GM20000 (cell line): ENCODE data around the gene LATS1.

ENCODE experiments used
- DNase-seq: peaks from one replicate; pipeline ENCODE4 v3.0.0; 2012; ENCODE audit warnings: low spot score
- TF ChIP-seq, protein P1 (sequence below): IDR thresholded peaks from 2 replicates; pipeline ENCODE4 v1.5.1; 2012; ENCODE audit warnings: mild to moderate bottlenecking, control low read depth; ENCODE audit errors: extremely low read depth, missing control alignments

The LATS1 gene

DNA sequence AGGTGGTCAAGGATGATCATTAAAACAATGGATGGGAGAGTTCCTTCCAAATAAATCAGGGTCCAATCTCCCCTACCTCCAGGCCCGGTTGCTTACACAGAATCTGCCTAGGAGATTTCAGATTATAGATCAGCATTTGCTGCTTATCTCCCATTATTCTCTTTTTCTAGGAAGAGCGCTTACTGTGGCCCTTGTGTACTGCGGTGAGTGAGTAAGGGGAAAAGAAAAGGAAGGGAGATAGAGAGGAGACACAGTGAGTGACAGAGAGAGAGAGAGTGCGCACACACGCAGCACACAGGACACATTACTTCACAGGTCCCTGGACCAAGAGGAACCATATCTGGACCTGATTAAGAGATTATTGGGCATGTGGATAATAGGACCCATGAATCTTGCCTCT, 6.2 kb downstream of the LATS1 start:
- DNase-seq: no peak
- TF ChIP-seq, protein P1, sequence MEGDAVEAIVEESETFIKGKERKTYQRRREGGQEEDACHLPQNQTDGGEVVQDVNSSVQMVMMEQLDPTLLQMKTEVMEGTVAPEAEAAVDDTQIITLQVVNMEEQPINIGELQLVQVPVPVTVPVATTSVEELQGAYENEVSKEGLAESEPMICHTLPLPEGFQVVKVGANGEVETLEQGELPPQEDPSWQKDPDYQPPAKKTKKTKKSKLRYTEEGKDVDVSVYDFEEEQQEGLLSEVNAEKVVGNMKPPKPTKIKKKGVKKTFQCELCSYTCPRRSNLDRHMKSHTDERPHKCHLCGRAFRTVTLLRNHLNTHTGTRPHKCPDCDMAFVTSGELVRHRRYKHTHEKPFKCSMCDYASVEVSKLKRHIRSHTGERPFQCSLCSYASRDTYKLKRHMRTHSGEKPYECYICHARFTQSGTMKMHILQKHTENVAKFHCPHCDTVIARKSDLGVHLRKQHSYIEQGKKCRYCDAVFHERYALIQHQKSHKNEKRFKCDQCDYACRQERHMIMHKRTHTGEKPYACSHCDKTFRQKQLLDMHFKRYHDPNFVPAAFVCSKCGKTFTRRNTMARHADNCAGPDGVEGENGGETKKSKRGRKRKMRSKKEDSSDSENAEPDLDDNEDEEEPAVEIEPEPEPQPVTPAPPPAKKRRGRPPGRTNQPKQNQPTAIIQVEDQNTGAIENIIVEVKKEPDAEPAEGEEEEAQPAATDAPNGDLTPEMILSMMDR: no peak

DNA sequence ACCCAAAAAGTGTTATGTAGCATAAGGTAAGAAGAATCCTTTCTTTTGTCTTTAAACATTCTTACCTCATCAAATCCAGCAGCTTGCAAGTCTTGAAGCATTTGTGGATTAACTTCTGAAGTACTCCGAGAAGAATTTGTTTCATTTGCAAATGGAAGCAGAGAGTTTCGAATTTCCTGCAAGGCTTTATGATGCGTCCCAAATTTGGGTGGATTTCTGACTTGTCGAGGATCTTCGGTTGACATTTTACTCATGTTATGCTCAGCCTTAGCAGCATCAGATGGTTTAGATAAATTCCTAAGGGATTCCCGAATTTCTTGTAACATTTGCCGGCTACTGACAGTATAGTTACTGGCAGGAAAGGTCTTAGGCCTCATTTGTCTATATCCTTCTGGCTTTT, 16.2 kb downstream of the LATS1 start:
- TF ChIP-seq, protein P1: no peak
- no peak for DNase-seq

DNA sequence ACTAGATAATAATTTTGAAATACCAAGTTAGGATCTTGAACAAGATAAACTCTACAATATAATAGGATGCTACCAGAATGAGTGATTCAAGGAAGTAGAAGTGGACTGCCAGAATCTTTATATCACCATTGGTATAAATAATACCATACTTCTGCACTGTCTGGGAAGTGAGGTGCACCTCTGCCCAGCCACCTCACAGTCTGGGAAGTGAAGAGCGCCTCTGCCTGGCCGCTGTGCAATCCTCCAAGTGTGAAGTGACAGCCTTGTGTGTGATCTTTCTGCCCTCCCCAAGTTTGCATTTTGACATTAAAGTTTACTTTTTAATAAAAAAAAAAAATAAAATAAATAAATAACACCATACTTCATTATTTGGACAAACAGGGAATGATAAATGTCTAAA, 18.8 kb downstream of the LATS1 start:
- TF ChIP-seq, protein P1: no peak
- DNase-seq: no peak

DNA sequence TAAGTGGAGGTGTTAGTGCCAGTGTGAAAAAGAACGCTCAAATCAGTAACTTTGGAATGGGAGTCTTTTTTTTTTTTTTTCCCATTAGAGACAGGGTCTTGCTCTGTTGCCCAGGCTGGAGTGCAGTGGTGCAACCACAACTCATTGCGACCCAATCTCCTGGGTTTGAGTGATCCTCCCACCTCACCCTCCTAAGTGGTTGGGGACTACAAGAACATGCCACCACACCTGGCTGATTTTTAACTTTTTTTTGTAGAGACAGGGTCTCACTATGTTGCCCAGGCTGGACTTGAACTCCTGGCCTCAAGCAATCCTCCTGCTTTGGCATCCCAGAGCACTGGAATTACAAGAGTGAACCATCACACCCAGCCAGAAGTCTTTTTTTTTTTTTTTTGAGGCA, 19.7 kb downstream of the LATS1 start:
- TF ChIP-seq, protein P1: no peak
- DNase-seq: no peak

DNA sequence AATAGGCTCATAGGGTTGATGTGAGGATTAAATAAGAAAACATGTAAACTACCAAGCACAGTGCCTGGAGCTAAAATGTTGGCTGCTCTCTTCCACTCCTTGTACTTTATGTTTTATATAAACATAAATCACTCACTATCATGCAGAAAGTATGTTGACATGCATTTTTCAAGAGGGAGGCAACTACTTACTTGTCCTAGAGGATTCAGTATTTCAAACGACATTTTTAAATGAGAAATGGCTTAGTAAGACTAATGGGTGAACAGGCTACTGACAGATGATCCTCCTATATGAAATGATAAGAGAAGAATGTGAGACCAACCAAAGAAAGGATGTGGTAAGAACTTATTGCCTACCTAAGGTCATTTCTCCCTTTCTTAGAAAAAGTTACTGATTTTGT, 21.0 kb downstream of the LATS1 start:
- TF ChIP-seq, protein P1: no peak
- DNase-seq: no peak

DNA sequence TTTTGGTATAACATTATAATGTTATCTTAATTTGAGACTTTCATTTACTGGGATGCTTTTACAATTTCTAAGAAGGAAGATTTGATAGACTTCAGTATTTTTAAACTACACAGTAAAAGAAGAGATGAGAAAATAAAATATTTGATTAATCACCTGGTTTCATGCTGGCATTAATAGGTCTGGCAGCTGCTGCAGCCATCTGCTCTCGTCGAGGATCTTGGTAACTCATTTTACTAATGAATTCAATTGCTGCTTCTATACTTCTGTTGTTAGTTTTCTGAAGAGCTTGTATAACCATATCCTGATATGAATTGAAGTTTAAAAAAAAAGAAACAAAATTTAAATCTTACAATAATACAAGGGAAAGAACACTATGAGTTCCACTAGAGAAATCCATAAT, 23.0 kb downstream of the LATS1 start:
- TF ChIP-seq, protein P1: no peak
- DNase-seq: no peak

DNA sequence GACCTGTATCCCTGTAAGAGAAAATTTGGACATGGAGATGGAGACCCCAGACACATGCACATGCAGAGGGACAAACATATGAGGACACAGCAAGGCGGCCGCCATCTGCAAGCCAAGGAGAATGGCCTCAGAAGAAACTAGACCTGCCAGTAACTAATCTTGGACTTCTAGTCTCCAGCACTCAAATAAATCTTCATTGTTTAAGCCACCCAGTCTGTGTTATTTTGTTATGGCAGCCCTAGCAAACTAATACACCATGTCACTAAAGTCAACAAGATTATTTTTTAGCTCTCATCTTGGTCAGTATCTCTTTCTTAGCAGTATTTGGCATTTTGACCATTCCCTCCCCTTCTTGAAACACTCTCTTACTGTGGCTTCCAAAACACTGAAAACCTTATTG, 26.7 kb downstream of the LATS1 start:
- no peak for DNase-seq
- TF ChIP-seq, protein P1: no peak
